H1 (cell line): ENCODE results near the gene RALGAPA1. TPM values are rescaled to one million over a fixed set of nuclear protein-coding genes. Genes with fewer than 3 reads are reported as not detected.

Experiments
- CTCF ChIA-PET: fragments of 300-600 bp; sonication (Branson Sonifier 250); formaldehyde crosslinking; loops from one replicate; lab custom pipeline; 2021; ENCODE audit not compliant: partially characterized antibody; lab: Charles Lee
- POLR2A ChIA-PET: fragments of 300-600 bp; sonication (Branson Sonifier 250); formaldehyde crosslinking; loops from one replicate; lab custom pipeline; 2021; ENCODE audit warnings: inconsistent platforms; ENCODE audit not compliant: partially characterized antibody; lab: Charles Lee
- DNase-seq, 2 experiments: peaks; one replicate each; pipeline versions ENCODE4 v3.0.0 to v3.0.0-alpha.2; 2010 to 2022; ENCODE audit warnings: low spot score in 2 of 2, low read depth in 1 of 2, mixed read lengths in 1 of 2
- FAIRE-seq: peaks from 2 replicates; lab custom pipeline; 2011; peaks lifted over from hg19 to GRCh38; lab: Jason Lieb, UNC
- H2AFZ ChIP-seq: 2 replicates; pipeline ENCODE4 v1.8.1; 2012; ENCODE audit warnings: low read length, inconsistent platforms
- H2AK5ac ChIP-seq: 2 replicates; pipeline ENCODE4 v1.6.1; 2013; ENCODE audit warnings: low read depth, low read length
- H2BK120ac ChIP-seq: replicated peaks from 2 replicates; pipeline ENCODE3; 2013; ENCODE audit warnings: low read depth, low read length, inconsistent platforms
- H2BK12ac ChIP-seq: 2 replicates; pipeline ENCODE4 v1.6.1; 2013; ENCODE audit warnings: low read depth, low read length
- H2BK15ac ChIP-seq: 2 replicates; pipeline ENCODE4 v1.6.1; 2013; ENCODE audit warnings: low read length
- H2BK20ac ChIP-seq: 2 replicates; pipeline ENCODE4 v1.6.1; 2013; ENCODE audit warnings: low read length
- H2BK5ac ChIP-seq: 2 replicates; pipeline ENCODE4 v1.6.1; 2013; ENCODE audit warnings: low read depth, low read length
- H3K14ac ChIP-seq: 2 replicates; pipeline ENCODE4 v1.6.1; 2013; ENCODE audit warnings: inconsistent platforms; ENCODE audit not compliant: insufficient read length
- H3K18ac ChIP-seq: 2 replicates; pipeline ENCODE4 v1.6.1; 2013; ENCODE audit warnings: low read length; ENCODE audit errors: extremely low read depth
- H3K23ac ChIP-seq: 2 replicates; pipeline ENCODE4 v1.6.1; 2013; ENCODE audit warnings: inconsistent platforms; ENCODE audit not compliant: insufficient read length
- H3K23me2 ChIP-seq: 2 replicates; pipeline ENCODE4 v1.6.1; 2013; ENCODE audit warnings: low read depth, low read length
- H3K27ac ChIP-seq: 2 replicates; pipeline ENCODE4 v1.6.1; 2011; ENCODE audit warnings: low read depth, low read length, inconsistent platforms
- H3K27me3 ChIP-seq, 4 experiments: replicated peaks in 1 of 4; 1 replicate in 1 of 4; 2 replicates in 3 of 4; pipeline versions ENCODE4 v1.6.1 to v1.8.1; 2011 to 2013; ENCODE audit warnings: low read length in 3 of 4, mild to moderate bottlenecking in 3 of 4, inconsistent platforms in 2 of 4, mixed read lengths in 2 of 4, moderate library complexity in 1 of 4; ENCODE audit not compliant: control insufficient read depth in 3 of 4, insufficient read depth in 3 of 4; ENCODE audit errors: extremely low read depth in 1 of 4
- H3K36me3 ChIP-seq, 4 experiments: 2 replicates each; pipeline versions ENCODE4 v1.6.1 to v1.8.1; 2011 to 2013; ENCODE audit warnings: mild to moderate bottlenecking in 4 of 4, low read length in 3 of 4, moderate library complexity in 2 of 4, control low read depth in 1 of 4, inconsistent platforms in 1 of 4; ENCODE audit not compliant: insufficient read depth in 4 of 4, control insufficient read depth in 2 of 4
- H3K4ac ChIP-seq: replicated peaks from 2 replicates; pipeline ENCODE3; 2013; ENCODE audit warnings: low read length, low read depth, mixed read lengths, inconsistent platforms; ENCODE audit not compliant: insufficient read length
- H3K4me1 ChIP-seq, 4 experiments: replicated peaks in 1 of 4; 1 replicate in 1 of 4; 2 replicates in 3 of 4; pipeline versions ENCODE4 v1.6.1 to v1.8.1; 2011 to 2013; ENCODE audit warnings: low read length in 3 of 4, inconsistent platforms in 2 of 4, mixed read lengths in 1 of 4; ENCODE audit not compliant: insufficient read depth in 4 of 4, control insufficient read depth in 3 of 4
- H3K4me2 ChIP-seq, 2 experiments: 2 replicates each; pipeline versions ENCODE4 v1.6.1 to v1.8.1; 2011 to 2013; ENCODE audit warnings: low read depth in 2 of 2, low read length in 2 of 2, control low read depth in 1 of 2, inconsistent platforms in 1 of 2, mild to moderate bottlenecking in 1 of 2; ENCODE audit not compliant: insufficient read depth in 1 of 2
- H3K4me3 ChIP-seq, 4 experiments: fragments of 200-600, 300-600 bp in 1 of 4; sonication (generic), shearing (Covaris generic), sonication (Bioruptor Twin) in 1 of 4; 2 replicates each; pipeline versions ENCODE4 v1.5.1 to v1.8.1; 2011 to 2016; ENCODE audit warnings: low read length in 4 of 4, low read depth in 3 of 4, control low read depth in 2 of 4, inconsistent platforms in 2 of 4, mild to moderate bottlenecking in 2 of 4, mixed read lengths in 1 of 4, moderate library complexity in 1 of 4; ENCODE audit not compliant: insufficient read depth in 2 of 4; ENCODE audit errors: extremely low read depth in 1 of 4
- H3K56ac ChIP-seq: replicated peaks from 2 replicates; pipeline ENCODE3; 2013; ENCODE audit warnings: low read depth, mild to moderate bottlenecking, mixed read lengths, low read length, inconsistent platforms; ENCODE audit not compliant: insufficient read length
- H3K79me1 ChIP-seq: 2 replicates; pipeline ENCODE4 v1.6.1; 2013; ENCODE audit warnings: low read depth, low read length, control low read depth
- H3K79me2 ChIP-seq, 2 experiments: 2 replicates each; pipeline versions ENCODE4 v1.6.1 to v1.8.1; 2012 to 2013; ENCODE audit warnings: low read length in 2 of 2, mild to moderate bottlenecking in 2 of 2, inconsistent platforms in 1 of 2; ENCODE audit not compliant: insufficient read depth in 2 of 2, control insufficient read depth in 1 of 2
- H3K9ac ChIP-seq, 4 experiments: replicated peaks in 1 of 4; 1 replicate in 1 of 4; 2 replicates in 3 of 4; pipeline versions ENCODE4 v1.6.1 to v1.8.1; 2011 to 2013; ENCODE audit warnings: low read depth in 3 of 4, low read length in 3 of 4, control low read depth in 2 of 4, mild to moderate bottlenecking in 2 of 4, moderate library complexity in 2 of 4, inconsistent platforms in 1 of 4; ENCODE audit errors: extremely low read depth in 1 of 4
- H3K9me3 ChIP-seq, 2 experiments: 2 replicates each; pipeline versions ENCODE4 v1.6.1 to v1.8.1; 2012 to 2013; ENCODE audit warnings: mild to moderate bottlenecking in 2 of 2, moderate library complexity in 2 of 2, control low read depth in 1 of 2, inconsistent platforms in 1 of 2, low read depth in 1 of 2, low read length in 1 of 2, mixed read lengths in 1 of 2; ENCODE audit not compliant: insufficient read depth in 2 of 2
- H4K20me1 ChIP-seq, 2 experiments: replicated peaks in 1 of 2; 2 replicates each; pipeline versions ENCODE3 to v1.8.1; 2011 to 2013; ENCODE audit warnings: inconsistent platforms in 2 of 2, low read length in 2 of 2, mild to moderate bottlenecking in 1 of 2; ENCODE audit not compliant: insufficient read depth in 2 of 2, control insufficient read depth in 1 of 2
- H4K5ac ChIP-seq: 2 replicates; pipeline ENCODE4 v1.6.1; 2013; ENCODE audit warnings: low read length, low read depth, mixed read lengths, inconsistent platforms; ENCODE audit not compliant: insufficient read length
- H4K8ac ChIP-seq: 2 replicates; pipeline ENCODE4 v1.8.0; 2013; ENCODE audit warnings: mild to moderate bottlenecking, moderate library complexity, low read length, inconsistent platforms; ENCODE audit not compliant: insufficient read depth; ENCODE audit errors: extremely low read depth
- H4K91ac ChIP-seq: replicated peaks from 2 replicates; pipeline ENCODE3; 2013; ENCODE audit warnings: low read length, mixed read lengths, inconsistent platforms; ENCODE audit not compliant: insufficient read length
- BCL11A ChIP-seq, 2 experiments: IDR thresholded peaks; one replicate each; pipeline ENCODE4 v1.6.1; 2011; ENCODE audit warnings: low read depth in 2 of 2, low read length in 2 of 2, mild to moderate bottlenecking in 2 of 2
- CBX8 ChIP-seq: fragments of 300-800, 300-1000 bp; sonication (generic); IDR thresholded peaks from 2 replicates; pipeline ENCODE4 v1.7.1; 2016; ENCODE audit warnings: low read depth, low read length, borderline replicate concordance
- CEBPB ChIP-seq: IDR thresholded peaks from 2 replicates; pipeline ENCODE4 v1.6.1; 2012; ENCODE audit warnings: low read depth, low read length
- EGR1 ChIP-seq: IDR thresholded peaks from 2 replicates; pipeline ENCODE4 v1.6.1; 2011; ENCODE audit warnings: low read depth, low read length, borderline replicate concordance
- EP300 ChIP-seq, 2 experiments: IDR thresholded peaks; 1 replicate in 1 of 2; 2 replicates in 1 of 2; pipeline ENCODE4 v1.6.1; 2011 to 2012; ENCODE audit warnings: low read depth in 2 of 2, low read length in 2 of 2, mild to moderate bottlenecking in 2 of 2, borderline replicate concordance in 1 of 2, inconsistent platforms in 1 of 2, moderate library complexity in 1 of 2
- HDAC2 ChIP-seq, 2 experiments: fragments of 300-600 bp in 1 of 2; sonication (generic) in 1 of 2; IDR thresholded peaks; 2 replicates each; pipeline ENCODE4 v1.6.1; 2011 to 2012; ENCODE audit warnings: low read depth in 2 of 2, low read length in 2 of 2, mild to moderate bottlenecking in 2 of 2, moderate library complexity in 2 of 2, borderline replicate concordance in 1 of 2, inconsistent platforms in 1 of 2
- KDM1A ChIP-seq: fragments of 200-600, 300-600 bp; sonication (generic); IDR thresholded peaks from 2 replicates; pipeline ENCODE4 v1.7.1; 2016; ENCODE audit warnings: mild to moderate bottlenecking, low read length, borderline replicate concordance
- NRF1 ChIP-seq: IDR thresholded peaks from 2 replicates; pipeline ENCODE4 v1.6.1; 2011; ENCODE audit warnings: mild to moderate bottlenecking, low read depth, low read length, improper control_type of control experiment
- SAP30 ChIP-seq: fragments of 300-600 bp; sonication (generic); IDR thresholded peaks from 2 replicates; pipeline ENCODE4 v1.7.1; 2012; ENCODE audit warnings: low read length, moderate library complexity, mild to moderate bottlenecking, inconsistent platforms; ENCODE audit not compliant: insufficient read depth, insufficient replicate concordance
- SIN3A ChIP-seq, 2 experiments: IDR thresholded peaks in 1 of 2; conservative IDR thresholded peaks in 1 of 2; 2 replicates each; pipeline ENCODE4 v1.6.1; 2011 to 2012; ENCODE audit warnings: low read length in 2 of 2, improper control_type of control experiment in 1 of 2, low read depth in 1 of 2, mild to moderate bottlenecking in 1 of 2
- SP4 ChIP-seq: IDR thresholded peaks from 2 replicates; pipeline ENCODE4 v1.6.1; 2012; ENCODE audit warnings: low read length, inconsistent platforms
- TBP ChIP-seq: IDR thresholded peaks from 2 replicates; pipeline ENCODE4 v1.6.1; 2011; ENCODE audit warnings: low read depth, low read length, improper control_type of control experiment
- WGBS, 2 experiments: shearing (Covaris generic) in 1 of 2; methylation state at CpG; one replicate each; pipeline versions ENCODE4 v1.1.6 to v1.1.7; 2013 to 2015; ENCODE audit warnings: low lambda C conversion rate in 2 of 2, mixed read lengths in 2 of 2, inconsistent platforms in 1 of 2, low coverage in 1 of 2, missing lambda C conversion rate in 1 of 2; ENCODE audit not compliant: insufficient replicate concordance in 2 of 2, insufficient coverage in 1 of 2, insufficient read length in 1 of 2; ENCODE audit errors: extremely low coverage in 1 of 2, missing lambda C conversion rate in 1 of 2; 5-methylcytosine and 5-hydroxymethylcytosine counted together
- polyA plus RNA-seq, 7 experiments: library from polyadenylated mRNA; depleted of rRNA in 3 of 7; stranded (reverse) in 5 of 7; unstranded in 2 of 7; fragments of >200 nt in 5 of 7; fragments of 200-250 nt in 2 of 7; gene quantifications; 1 replicate in 5 of 7; 2 replicates in 1 of 7; 4 replicates in 1 of 7; pipeline versions ENCODE4 v1.2.1 to v1.2.3, GENCODE V29; 2011 to 2013; ENCODE audit warnings: missing spikeins in 2 of 7, mixed read lengths in 2 of 7
- total RNA-seq: library from RNA; stranded (reverse); fragmentation: NEBNext Ultra II Directional; extraction: Animal tissue kit (Norgen Biotek cat#: 25700); gene quantifications from 2 replicates; pipeline ENCODE4 v1.2.1, GENCODE V29; 2021
- TF ChIP-seq, protein P1 (sequence below): IDR thresholded peaks from 2 replicates; pipeline ENCODE4 v1.6.1; 2011; ENCODE audit warnings: low read depth, mild to moderate bottlenecking, low read length; ENCODE audit not compliant: insufficient read depth

RALGAPA1 gene
- total and polyA plus RNA-seq, 2 of the 8 experiments (the other 6 are each of a cell fraction or from before 2014, with no cell fraction given) = 4.2 to 26.7 TPM

DNA sequence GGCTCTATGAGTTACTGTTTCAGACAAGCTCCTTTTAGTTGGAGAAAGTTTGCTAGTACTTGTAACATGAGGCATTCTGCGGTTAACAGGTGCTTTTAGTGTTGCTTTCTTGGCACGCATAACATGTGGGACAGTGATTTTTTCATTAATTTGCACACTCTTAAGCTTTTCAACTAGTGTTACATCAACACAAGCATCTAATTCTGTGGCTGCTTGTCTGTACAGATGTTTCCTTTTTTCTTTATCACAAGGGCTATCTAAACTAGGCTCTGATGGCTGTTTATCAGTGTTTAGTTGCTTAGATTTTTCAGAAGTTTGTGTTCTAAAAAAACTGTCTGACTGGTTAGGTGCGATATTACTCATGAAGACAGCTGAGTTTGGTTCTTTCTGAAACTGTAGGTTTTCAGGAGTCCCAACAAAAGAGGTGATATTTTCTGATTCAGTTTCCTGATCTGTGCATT lies 120.1 kb downstream of the RALGAPA1 start:
- Histone ChIP-seq H3K23ac (no peak overlapping the region), H2BK20ac (no peak overlapping the region), H2BK15ac (no peak overlapping the region), H3K56ac (no peak overlapping the region), H3K4ac (no peak overlapping the region), H3K79me1 (no peaks in the 10 kb centered on the region), H4K8ac (no peak overlapping the region; the same call in 1 of the 2 replicates), H4K20me1 (no peaks in the 10 kb centered on the region), H2AFZ (no peak overlapping the region), H3K9me3 (no peaks in the 10 kb centered on the region), H3K14ac (no peak overlapping the region), H3K79me2 (no peaks in the 10 kb centered on the region), H4K91ac (no peak overlapping the region), H4K5ac (no peak overlapping the region), H2AK5ac (no peak overlapping the region), H3K23me2 (no peaks in the 10 kb centered on the region), H3K4me1 (no peaks in the 10 kb centered on the region), H2BK5ac (no peak overlapping the region), H3K4me2 (no peak overlapping the region), H2BK12ac (no peak overlapping the region), H3K4me3 (no peak overlapping the region), H3K27ac (no peak overlapping the region), H3K9ac (no peak overlapping the region), H3K27me3 (no peaks in the 10 kb centered on the region), H3K18ac (no peak overlapping the region), H3K36me3 (no peaks in the 10 kb centered on the region), H2BK120ac (no peak overlapping the region)
- TF ChIP-seq EGR1 (no peak), HDAC2 (IDR thresholded peaks at IDR 0.05; ENCODE audit: borderline replicate concordance in 1 of 2, low read depth in 2 of 2, low read length in 2 of 2) (no peak), BCL11A (IDR thresholded peaks at IDR 0.05; ENCODE audit: low read depth in 2 of 2, low read length in 2 of 2) (no peak), CEBPB (no peak), EP300 (IDR thresholded peaks at IDR 0.05; ENCODE audit: borderline replicate concordance in 1 of 2, low read depth in 2 of 2, low read length in 2 of 2) (no peak), KDM1A (no peak), SIN3A (conservative IDR thresholded peaks at IDR 0.05 in 1 of 2, IDR thresholded peaks at IDR 0.05 in 1 of 2; ENCODE audit: low read depth in 1 of 2, low read length in 2 of 2) (no peak), NRF1 (no peak), SP4 (no peak), CBX8 (no peak), TBP (no peak), SAP30 (no peak)
- TF ChIP-seq, protein P1, sequence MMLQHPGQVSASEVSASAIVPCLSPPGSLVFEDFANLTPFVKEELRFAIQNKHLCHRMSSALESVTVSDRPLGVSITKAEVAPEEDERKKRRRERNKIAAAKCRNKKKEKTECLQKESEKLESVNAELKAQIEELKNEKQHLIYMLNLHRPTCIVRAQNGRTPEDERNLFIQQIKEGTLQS = no peak
- POLR2A ChIA-PET = no interaction called here
- CTCF ChIA-PET = interaction anchor here (0.6 to 2.9 kb wide), 9 partner anchors 10 to 706 kb away, joined by 3 to 11 read pairs (median 3); partner anchors contain the start of gene INSM2
- DNase-seq (no peak), FAIRE-seq (no peak)
- 92% methylated on average over 3 of the region's 3 CpGs; no CpG with 5 or more reads in 1 of the 2 experiments for WGBS, 2 experiments
